ENCODE data around the gene IL23R.

Gene IL23R

DNA sequence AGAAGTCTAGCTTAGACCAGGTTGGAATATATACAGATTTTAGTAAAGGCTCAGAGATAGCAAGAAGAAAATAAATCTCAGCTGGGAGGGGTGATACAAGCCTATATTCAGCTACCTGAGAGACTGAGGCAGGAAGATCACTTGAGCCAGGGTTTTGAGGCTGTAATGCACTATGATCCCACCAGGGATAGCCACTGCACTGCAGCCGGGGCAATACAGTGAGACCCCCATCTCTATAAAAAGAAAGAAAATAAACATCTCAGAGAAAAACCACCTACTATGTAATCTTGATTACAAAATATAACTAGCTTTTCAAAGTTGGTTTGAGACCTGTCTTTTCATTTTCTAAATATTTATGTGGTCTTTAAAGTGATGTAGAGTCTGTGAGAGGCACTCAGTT, 47.7 kb downstream of the IL23R start:
- no peaks in the 10 kb centered on the region for H3K9me3 ChIP-seq (ENCODE audit: insufficient read depth, low read length)
- no peak for TF ChIP-seq EZH2phosphoT487 (IDR thresholded peaks at IDR 0.05; ENCODE audit: low read depth)
- TF ChIP-seq, protein P1, sequence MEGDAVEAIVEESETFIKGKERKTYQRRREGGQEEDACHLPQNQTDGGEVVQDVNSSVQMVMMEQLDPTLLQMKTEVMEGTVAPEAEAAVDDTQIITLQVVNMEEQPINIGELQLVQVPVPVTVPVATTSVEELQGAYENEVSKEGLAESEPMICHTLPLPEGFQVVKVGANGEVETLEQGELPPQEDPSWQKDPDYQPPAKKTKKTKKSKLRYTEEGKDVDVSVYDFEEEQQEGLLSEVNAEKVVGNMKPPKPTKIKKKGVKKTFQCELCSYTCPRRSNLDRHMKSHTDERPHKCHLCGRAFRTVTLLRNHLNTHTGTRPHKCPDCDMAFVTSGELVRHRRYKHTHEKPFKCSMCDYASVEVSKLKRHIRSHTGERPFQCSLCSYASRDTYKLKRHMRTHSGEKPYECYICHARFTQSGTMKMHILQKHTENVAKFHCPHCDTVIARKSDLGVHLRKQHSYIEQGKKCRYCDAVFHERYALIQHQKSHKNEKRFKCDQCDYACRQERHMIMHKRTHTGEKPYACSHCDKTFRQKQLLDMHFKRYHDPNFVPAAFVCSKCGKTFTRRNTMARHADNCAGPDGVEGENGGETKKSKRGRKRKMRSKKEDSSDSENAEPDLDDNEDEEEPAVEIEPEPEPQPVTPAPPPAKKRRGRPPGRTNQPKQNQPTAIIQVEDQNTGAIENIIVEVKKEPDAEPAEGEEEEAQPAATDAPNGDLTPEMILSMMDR (IDR thresholded peaks at IDR 0.05; ENCODE audit: low read depth, low read length), result no peak
- H3K4me3 ChIP-seq (ENCODE audit: low read length), result no peak overlapping the region
- H3K4me2 ChIP-seq (ENCODE audit: low read length), result peak overlapping the region; percentile 79
- no peaks in the 10 kb centered on the region for H4K20me1 ChIP-seq (ENCODE audit: insufficient read depth, low read length)
- H2AFZ ChIP-seq (ENCODE audit: low read depth, low read length), result no peak overlapping the region
- H3K4me1 ChIP-seq (ENCODE audit: low read length), result peaks cover 35% of the 10 kb centered on the region
- no peaks in the 10 kb centered on the region for H3K36me3 ChIP-seq (replicated peaks; ENCODE audit: low read depth, low read length)
- no peaks in the 10 kb centered on the region for H3K27me3 ChIP-seq (ENCODE audit: low read depth, low read length)
- H3K79me2 ChIP-seq (ENCODE audit: low read length), result no peaks in the 10 kb centered on the region
- peak overlapping the region; percentile 84 for H3K27ac ChIP-seq (ENCODE audit: low read length)
- no peak overlapping the region for H3K9ac ChIP-seq (ENCODE audit: low read length)

DNA sequence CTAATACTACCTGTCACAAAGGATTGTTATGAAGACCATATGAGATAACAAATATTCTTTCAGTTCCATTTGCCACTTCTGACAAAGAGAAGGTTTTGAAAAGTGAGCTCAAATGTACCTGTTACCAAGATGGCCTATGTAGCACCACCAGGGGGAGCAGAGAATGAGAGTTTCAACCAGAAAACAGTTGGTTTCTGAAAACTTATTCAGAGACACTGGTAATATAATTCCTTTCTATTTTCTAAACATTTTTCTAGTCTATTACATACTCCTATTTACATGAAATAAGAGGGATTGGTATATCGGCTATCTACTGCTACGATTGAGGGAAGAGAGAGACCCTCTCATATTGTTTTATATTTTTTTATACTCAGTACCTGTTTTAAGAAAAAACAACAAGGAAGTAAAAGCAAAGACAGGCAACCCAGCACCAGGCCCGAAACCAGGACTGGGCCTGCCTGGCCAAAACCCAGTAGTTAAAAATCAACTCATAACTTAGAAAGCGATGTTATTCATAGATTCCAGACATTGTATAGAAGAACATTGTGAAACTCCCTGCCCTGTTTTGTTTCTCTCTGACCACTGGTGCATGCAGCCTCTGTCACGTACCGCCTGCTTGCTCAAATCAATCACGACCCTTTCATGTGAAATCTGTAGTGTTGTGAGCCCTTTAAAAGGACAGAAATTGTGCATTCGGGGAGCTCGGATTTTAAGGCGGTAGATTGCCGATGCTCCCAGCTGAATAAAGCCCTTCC, 48.3 kb downstream of the IL23R start:
- H3K27me3 ChIP-seq (ENCODE audit: low read depth, low read length), result no peaks in the 10 kb centered on the region
- H3K79me2 ChIP-seq (ENCODE audit: low read length), result no peaks in the 10 kb centered on the region
- no peaks in the 10 kb centered on the region for H4K20me1 ChIP-seq (ENCODE audit: insufficient read depth, low read length)
- peak overlapping the region; percentile 48; the same call in 1 of the 2 replicates for H3K9ac ChIP-seq (ENCODE audit: low read length)
- H3K27ac ChIP-seq (ENCODE audit: low read length), result peak overlapping the region; percentile 84
- H3K4me1 ChIP-seq (ENCODE audit: low read length), result peaks cover 35% of the 10 kb centered on the region
- H3K4me3 ChIP-seq (ENCODE audit: low read length), result peak overlapping the region; percentile 66
- H3K4me2 ChIP-seq (ENCODE audit: low read length), result peak overlapping the region; percentile 79
- H3K9me3 ChIP-seq (ENCODE audit: insufficient read depth, low read length), result no peaks in the 10 kb centered on the region
- TF ChIP-seq, protein P1 (IDR thresholded peaks at IDR 0.05; ENCODE audit: low read depth, low read length), result peak; percentile 58
- TF ChIP-seq EZH2phosphoT487 (IDR thresholded peaks at IDR 0.05; ENCODE audit: low read depth), result no peak
- H3K36me3 ChIP-seq (replicated peaks; ENCODE audit: low read depth, low read length), result no peaks in the 10 kb centered on the region
- peak overlapping the region; percentile 94 for H2AFZ ChIP-seq (ENCODE audit: low read depth, low read length)

DNA sequence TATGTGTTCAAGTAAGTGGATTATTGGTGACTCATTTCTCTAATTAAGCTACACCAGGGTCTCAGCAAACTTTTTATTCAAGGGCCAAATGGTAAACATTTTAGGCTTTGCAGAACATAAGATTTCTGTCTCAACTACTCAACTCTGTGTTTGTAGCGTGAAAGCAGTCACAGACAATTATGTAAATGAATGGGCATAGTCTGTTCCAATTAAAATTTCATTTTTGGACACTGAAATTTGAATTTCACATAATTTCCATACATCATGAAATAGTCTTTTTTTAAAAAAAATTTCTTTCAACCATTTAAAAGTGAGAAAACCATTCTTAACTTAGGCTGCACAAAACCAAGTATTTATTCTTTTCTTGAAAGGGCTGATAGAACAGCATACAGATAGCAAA, 50.1 kb downstream of the IL23R start:
- Histone ChIP-seq H3K79me2 (ENCODE audit: low read length) (no peaks in the 10 kb centered on the region), H4K20me1 (ENCODE audit: insufficient read depth, low read length) (no peaks in the 10 kb centered on the region), H3K9ac (ENCODE audit: low read length) (no peak overlapping the region), H3K4me2 (ENCODE audit: low read length) (no peak overlapping the region), H3K27me3 (ENCODE audit: low read depth, low read length) (no peaks in the 10 kb centered on the region), H3K4me1 (ENCODE audit: low read length) (peaks cover 35% of the 10 kb centered on the region), H3K9me3 (ENCODE audit: insufficient read depth, low read length) (no peaks in the 10 kb centered on the region), H2AFZ (ENCODE audit: low read depth, low read length) (no peak overlapping the region), H3K4me3 (ENCODE audit: low read length) (no peak overlapping the region), H3K27ac (ENCODE audit: low read length) (no peak overlapping the region), H3K36me3 (replicated peaks; ENCODE audit: low read depth, low read length) (no peaks in the 10 kb centered on the region)
- TF ChIP-seq, protein P1 (IDR thresholded peaks at IDR 0.05; ENCODE audit: low read depth, low read length), result no peak

DNA sequence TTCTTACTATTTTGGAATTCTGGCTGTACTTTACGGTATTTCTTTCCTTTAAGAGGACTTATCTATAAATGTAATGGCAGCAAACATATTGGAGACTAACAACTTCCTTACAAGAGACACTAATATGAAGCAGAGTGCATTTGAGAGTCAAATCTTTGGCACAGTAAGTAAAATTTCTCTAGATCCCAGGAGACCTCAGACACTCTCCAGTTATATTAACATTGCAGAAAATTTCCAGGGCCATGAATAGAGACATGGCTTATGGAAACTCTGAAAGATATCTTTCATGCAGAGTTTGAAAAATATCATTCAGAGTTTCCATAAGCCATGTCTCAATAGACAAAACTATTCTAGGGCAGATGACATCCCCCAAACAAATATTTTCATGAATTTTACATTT, 51.2 kb downstream of the IL23R start:
- Histone ChIP-seq H3K27ac (ENCODE audit: low read length) (no peak overlapping the region), H3K4me3 (ENCODE audit: low read length) (no peak overlapping the region), H3K9me3 (ENCODE audit: insufficient read depth, low read length) (no peaks in the 10 kb centered on the region), H3K9ac (ENCODE audit: low read length) (no peak overlapping the region), H3K4me2 (ENCODE audit: low read length) (no peak overlapping the region), H2AFZ (ENCODE audit: low read depth, low read length) (0 out of 2 replicates have a peak overlapping the region, but pooled peaks have one; percentile 23), H4K20me1 (ENCODE audit: insufficient read depth, low read length) (no peaks in the 10 kb centered on the region), H3K36me3 (replicated peaks; ENCODE audit: low read depth, low read length) (no peaks in the 10 kb centered on the region), H3K4me1 (ENCODE audit: low read length) (peaks cover 35% of the 10 kb centered on the region), H3K79me2 (ENCODE audit: low read length) (no peaks in the 10 kb centered on the region), H3K27me3 (ENCODE audit: low read depth, low read length) (no peaks in the 10 kb centered on the region)
- TF ChIP-seq, protein P1 (IDR thresholded peaks at IDR 0.05; ENCODE audit: low read depth, low read length), result no peak
- no peak for TF ChIP-seq EZH2phosphoT487 (IDR thresholded peaks at IDR 0.05; ENCODE audit: low read depth)

Data from OCI-LY3 (cell line).